ENCODE results near the gene KLHDC8B.

GRCh38 chr3:49198161-49198560, 26.8 kb downstream of the KLHDC8B start:
- TF ChIP-seq CTCF (IDR thresholded peaks at IDR 0.05): no peak
- no peak for TF ChIP-seq POLR2A (IDR thresholded peaks at IDR 0.05)

Measured in testis (tissue), 2 donors.